DND-41 (cell line): ENCODE results near the gene BCAN.

Experiments
- CTCF ChIP-seq: IDR thresholded peaks from 2 replicates; pipeline ENCODE4 v1.5.1; 2012; ENCODE audit warnings: borderline replicate concordance, low read length, moderate library complexity, mild to moderate bottlenecking; ENCODE audit not compliant: poor library complexity, severe bottlenecking; ENCODE audit errors: extremely low read depth
- EZH2 ChIP-seq: IDR thresholded peaks from 3 replicates; pipeline ENCODE4 v1.6.1; 2012; ENCODE audit warnings: borderline replicate concordance, low read depth, mild to moderate bottlenecking, moderate library complexity, low read length, inconsistent platforms; ENCODE audit not compliant: severe bottlenecking

GRCh38 chr1:156656806-156657740, 15.2 kb downstream of the BCAN start:
- TF ChIP-seq CTCF (peak; percentile 97), EZH2 (peak; percentile 34)
